BLaER1 treated with 17β-estradiol and CSF1 and Interleukin-3, amounts not matched to agents 10 nM and 100 nM (cell line): Measurements from ENCODE around the gene GSK3B.

Experiments used
- H3K27ac ChIP-seq, 11 experiments: shearing (Covaris generic); formaldehyde crosslinking; 2 replicates each; pipeline ENCODE4 v1.8.1; 2022
- H3K27me3 ChIP-seq, 11 experiments: shearing (Covaris generic); formaldehyde crosslinking; 2 replicates each; pipeline ENCODE4 v1.8.1; 2022
- H3K36me3 ChIP-seq, 11 experiments: shearing (Covaris generic); formaldehyde crosslinking; 2 replicates each; pipeline ENCODE4 v1.8.1; 2022
- H3K4me1 ChIP-seq, 10 experiments: shearing (Covaris generic); formaldehyde crosslinking; 2 replicates each; pipeline ENCODE4 v1.8.1; 2022
- H3K4me2 ChIP-seq, 11 experiments: shearing (Covaris generic); formaldehyde crosslinking; 2 replicates each; pipeline ENCODE4 v1.8.1; 2022
- H3K4me3 ChIP-seq, 10 experiments: shearing (Covaris generic); formaldehyde crosslinking; 2 replicates each; pipeline ENCODE4 v1.8.1; 2022
- H3K9ac ChIP-seq, 11 experiments: shearing (Covaris generic); formaldehyde crosslinking; 2 replicates each; pipeline ENCODE4 v1.8.1; 2022
- H3K9me3 ChIP-seq, 11 experiments: shearing (Covaris generic); formaldehyde crosslinking; replicated peaks in 1 of 11; 2 replicates each; pipeline ENCODE4 v1.8.1; 2022
- H4K20me1 ChIP-seq, 11 experiments: shearing (Covaris generic); formaldehyde crosslinking; 2 replicates each; pipeline ENCODE4 v1.8.1; 2022
- Cebpa-rat ChIP-seq, 11 experiments: shearing (Covaris generic); IDR thresholded peaks; 2 replicates each; pipeline ENCODE4 v1.8.1; 2022

Gene GSK3B

DNA sequence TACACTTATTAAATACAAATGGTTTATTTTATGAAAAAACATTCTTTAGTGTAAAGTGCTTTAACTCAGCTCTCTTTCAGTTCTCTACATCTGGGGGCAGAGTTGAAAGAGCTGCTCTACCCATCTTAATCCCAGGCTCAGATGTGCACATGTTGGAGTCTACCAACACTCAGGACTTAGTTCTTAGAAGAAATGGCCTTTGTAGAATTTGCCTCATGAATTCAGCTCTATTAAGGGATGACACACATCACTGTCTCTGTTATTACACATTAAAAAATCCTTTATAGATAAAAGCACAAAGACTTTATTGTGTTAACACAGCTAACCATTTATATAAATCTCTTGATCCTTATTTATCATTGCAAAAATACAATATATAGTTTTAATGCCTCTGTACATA lies 31.7 kb upstream of the GSK3B start:
- Histone ChIP-seq H3K27ac (no peak overlapping the region), H3K4me1 (no peaks in the 10 kb centered on the region), H4K20me1 (no peaks in the 10 kb centered on the region), H3K4me3 (no peak overlapping the region), H3K9me3 (no peaks in the 10 kb centered on the region), H3K9ac (no peak overlapping the region), H3K27me3 (no peaks in the 10 kb centered on the region), H3K4me2 (no peak overlapping the region), H3K36me3 (no peaks in the 10 kb centered on the region)
- no peak for TF ChIP-seq Cebpa-rat (IDR thresholded peaks at IDR 0.05)

DNA sequence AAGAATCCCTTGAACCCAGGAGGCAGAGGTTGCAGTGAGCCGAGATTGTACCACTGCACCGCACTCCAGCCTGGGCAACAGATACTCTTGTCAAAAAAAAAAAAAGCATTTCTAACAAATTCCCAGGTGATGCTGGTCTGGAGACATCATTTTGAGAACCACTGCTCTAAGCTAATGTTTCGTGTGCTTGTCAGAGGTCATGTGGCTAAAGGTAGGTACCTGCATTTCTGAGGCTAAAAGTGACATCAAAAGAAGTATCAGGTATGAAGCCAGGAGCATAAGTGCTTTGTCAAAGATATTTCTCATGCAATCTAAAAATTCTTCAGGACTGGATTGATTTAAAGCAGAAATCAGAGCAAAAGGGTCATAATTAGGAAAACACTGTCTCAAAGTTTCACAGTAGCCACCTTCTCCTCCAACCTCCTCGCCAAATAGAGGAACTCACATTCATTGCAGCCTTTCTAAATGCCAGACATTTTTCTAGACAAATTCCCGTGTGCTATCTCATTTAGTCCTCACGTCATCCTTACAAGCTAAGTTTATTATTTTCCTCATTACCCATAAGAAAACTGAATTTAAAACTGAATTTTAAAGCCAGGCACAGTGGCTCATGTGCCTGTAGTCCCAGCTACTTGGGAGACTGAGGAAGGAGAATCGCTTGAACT lies 25.7 kb upstream of the GSK3B start:
- Histone ChIP-seq H3K4me2 (no peak overlapping the region), H3K4me3 (no peak overlapping the region), H3K4me1 (no peaks in the 10 kb centered on the region), H3K36me3 (no peaks in the 10 kb centered on the region), H3K9me3 (peaks cover 20 to 27% (median 24%) of the 10 kb centered on the region in 11 experiments), H3K9ac (no peak overlapping the region), H3K27me3 (no peaks in the 10 kb centered on the region), H3K27ac (no peak overlapping the region), H4K20me1 (no peaks in the 10 kb centered on the region)
- no peak for TF ChIP-seq Cebpa-rat (IDR thresholded peaks at IDR 0.05)

DNA sequence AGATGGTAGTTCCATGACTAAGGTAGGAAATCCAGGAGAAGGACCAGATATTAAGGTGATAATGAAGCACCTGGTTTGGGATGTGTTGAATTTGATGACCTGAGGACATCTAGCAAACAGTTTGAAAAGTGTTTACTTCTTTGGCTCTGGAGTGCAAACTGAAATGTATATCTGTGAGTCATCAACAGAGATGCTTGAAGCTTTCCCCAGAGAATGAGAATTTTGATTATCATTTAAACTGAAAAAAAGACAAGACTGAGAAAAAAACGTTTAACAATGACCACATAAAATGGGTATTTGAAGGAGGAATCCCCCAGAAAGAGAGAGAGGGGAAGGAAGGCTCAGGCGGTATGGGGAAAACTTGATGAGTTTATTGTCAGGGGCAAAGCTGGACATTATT lies 20.7 kb upstream of the GSK3B start:
- Histone ChIP-seq H3K27ac (no peak overlapping the region), H3K4me3 (no peak overlapping the region), H3K27me3 (no peaks in the 10 kb centered on the region), H3K36me3 (no peaks in the 10 kb centered on the region), H4K20me1 (no peaks in the 10 kb centered on the region), H3K9ac (no peak overlapping the region), H3K4me2 (no peak overlapping the region), H3K4me1 (no peaks in the 10 kb centered on the region), H3K9me3 (peaks cover 20 to 27% (median 24%) of the 10 kb centered on the region in 11 experiments)
- no peak for TF ChIP-seq Cebpa-rat (IDR thresholded peaks at IDR 0.05)

DNA sequence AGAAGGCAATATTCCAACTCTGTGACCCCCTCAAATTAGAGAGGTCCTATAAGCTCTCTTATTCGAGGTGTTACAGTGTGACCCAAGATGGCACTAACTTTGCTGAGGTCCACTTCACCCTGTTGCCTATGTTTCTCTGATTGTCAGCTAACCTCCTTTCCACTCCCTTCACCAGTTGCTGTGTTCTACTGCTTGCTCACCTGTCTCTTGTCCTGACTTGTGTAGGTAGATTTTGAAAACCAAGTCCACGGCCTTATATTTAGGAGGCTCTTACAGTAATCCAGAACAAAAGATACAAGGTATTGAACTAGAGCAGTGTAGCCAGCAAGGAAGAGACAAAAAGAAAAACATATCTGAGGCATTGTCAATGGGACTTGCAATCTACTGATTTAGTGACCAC lies 20.1 kb upstream of the GSK3B start:
- Histone ChIP-seq H3K27me3 (no peaks in the 10 kb centered on the region), H3K4me3 (no peak overlapping the region), H3K4me2 (no peak overlapping the region), H3K36me3 (no peaks in the 10 kb centered on the region), H3K27ac (no peak overlapping the region), H3K9me3 (peaks cover 20 to 27% (median 24%) of the 10 kb centered on the region in 11 experiments), H4K20me1 (no peaks in the 10 kb centered on the region), H3K9ac (no peak overlapping the region), H3K4me1 (no peaks in the 10 kb centered on the region)
- no peak for TF ChIP-seq Cebpa-rat (IDR thresholded peaks at IDR 0.05)

DNA sequence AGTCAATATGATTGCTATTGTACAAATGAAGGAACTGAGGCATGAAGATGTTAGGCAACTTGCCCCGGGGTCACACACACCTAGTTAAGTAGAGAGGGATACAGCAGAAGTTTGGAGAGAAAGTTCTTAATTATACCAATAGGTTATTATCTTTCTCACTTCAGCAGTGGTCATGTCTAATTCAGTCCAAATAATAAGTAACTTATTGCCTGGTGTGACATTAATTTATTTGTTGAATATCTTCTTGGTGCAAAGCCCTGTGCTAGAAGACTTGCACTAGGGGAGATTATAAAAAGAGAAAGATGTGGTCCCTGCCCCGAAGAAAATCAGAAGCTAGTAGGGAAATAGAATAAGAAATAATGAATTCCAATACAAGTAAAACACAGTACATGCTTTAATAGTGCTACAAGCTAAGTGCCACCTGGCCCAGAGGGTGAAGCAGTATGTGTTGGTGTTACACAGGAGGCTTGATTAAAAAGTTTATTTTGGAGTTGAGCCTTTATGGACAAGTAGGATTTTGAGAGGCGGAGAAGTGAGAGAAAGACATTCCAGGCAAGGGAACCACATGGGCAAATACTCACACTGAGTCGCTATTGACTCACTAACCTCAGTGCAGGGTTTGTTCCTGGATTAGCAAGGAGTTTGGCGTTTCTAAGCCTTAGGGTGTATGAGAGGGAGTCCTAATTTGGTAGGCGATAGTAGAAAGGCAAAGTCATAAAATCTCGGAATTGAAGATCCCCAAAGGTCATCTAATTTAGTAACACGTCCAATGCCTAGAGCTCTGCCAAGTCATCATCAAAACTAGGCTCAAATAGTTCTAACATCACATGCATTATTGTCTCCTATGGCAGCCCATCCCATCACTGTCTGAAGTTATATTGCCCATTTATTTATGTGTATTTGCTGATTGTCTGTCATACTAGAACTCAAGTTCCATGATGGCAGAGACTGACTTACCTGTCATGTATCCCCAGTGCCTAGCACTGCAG lies 19.2 kb upstream of the GSK3B start:
- Histone ChIP-seq H3K27ac (no peak overlapping the region), H3K4me3 (no peak overlapping the region), H4K20me1 (no peaks in the 10 kb centered on the region), H3K9ac (no peak overlapping the region), H3K36me3 (no peaks in the 10 kb centered on the region), H3K4me1 (peaks cover under 1 to 3% (median 3%) of the 10 kb centered on the region in 10 experiments; a peak in 19 of 20 replicates), H3K9me3 (peaks cover 21 to 36% (median 24%) of the 10 kb centered on the region in 11 experiments), H3K27me3 (no peaks in the 10 kb centered on the region), H3K4me2 (no peak overlapping the region)
- TF ChIP-seq Cebpa-rat (IDR thresholded peaks at IDR 0.05): no peak

DNA sequence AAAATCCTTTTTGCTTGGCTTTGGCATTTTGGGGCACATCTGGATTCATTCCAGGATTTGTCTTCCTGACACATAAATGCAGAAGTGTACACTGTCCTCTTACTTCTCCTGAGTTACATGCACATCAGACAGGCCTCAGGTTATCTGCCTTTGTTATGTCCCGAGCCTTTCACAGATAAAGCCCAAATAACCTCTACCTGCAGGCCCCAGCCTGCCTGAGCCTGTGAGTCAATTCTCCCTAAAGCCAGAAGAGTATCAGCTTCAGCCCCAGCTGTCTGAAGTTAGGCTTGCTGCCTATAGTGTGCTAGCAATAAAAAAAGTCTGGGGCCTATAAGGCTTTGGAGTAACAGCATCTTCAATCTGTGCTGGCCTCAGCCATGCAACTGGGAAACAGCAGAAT lies 17.7 kb upstream of the GSK3B start:
- Histone ChIP-seq H3K27ac (no peak overlapping the region), H3K27me3 (peaks cover 0 to 4% (median 0%) of the 10 kb centered on the region in 11 experiments; a peak in 3 of 22 replicates)

DNA sequence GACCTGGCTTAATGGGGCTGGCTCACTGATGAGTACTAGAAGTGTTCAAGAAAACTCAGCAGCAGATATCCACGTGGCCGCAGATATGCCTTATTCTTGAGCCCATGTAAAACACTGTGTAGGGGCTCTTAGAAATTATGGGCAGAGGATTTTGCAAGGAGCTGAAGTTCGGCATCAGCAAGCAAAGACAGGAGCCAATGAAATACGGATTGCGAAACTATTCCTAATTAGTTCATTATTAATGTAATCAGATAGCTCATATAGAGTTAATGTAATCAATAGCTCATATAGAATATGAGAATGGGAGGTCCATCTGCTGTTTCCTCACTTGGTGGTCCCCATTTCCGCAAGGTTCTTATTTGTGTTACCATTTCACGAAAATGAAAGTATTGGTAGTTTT lies 9.0 kb upstream of the GSK3B start:
- peak in 7 of 11 experiments; percentile 15 to 82 (median 39); a peak in 6 of 22 replicates for TF ChIP-seq Cebpa-rat (IDR thresholded peaks at IDR 0.05)
- peaks cover 6 to 17% (median 10%) of the 10 kb centered on the region in 10 experiments for H3K4me1 ChIP-seq
- H3K9me3 ChIP-seq: peaks cover 0 to 22% (median 3%) of the 10 kb centered on the region in 11 experiments; a peak in 13 of 22 replicates
- H3K4me3 ChIP-seq: no peak overlapping the region
- no peak overlapping the region for H3K9ac ChIP-seq
- H3K27ac ChIP-seq: no peak overlapping the region
- peaks cover 0 to 45% (median 0%) of the 10 kb centered on the region in 11 experiments; a peak in 5 of 22 replicates for H3K36me3 ChIP-seq
- H3K4me2 ChIP-seq: no peak overlapping the region
- H3K27me3 ChIP-seq: peaks cover 0 to 12% (median 0%) of the 10 kb centered on the region in 11 experiments; a peak in 3 of 22 replicates
- H4K20me1 ChIP-seq: no peaks in the 10 kb centered on the region

More for the DNA sequence above, 17.7 kb upstream of the GSK3B start:
- H3K4me2 ChIP-seq: no peak overlapping the region
- no peak overlapping the region for H3K4me3 ChIP-seq
- H3K9me3 ChIP-seq: peaks cover 10 to 26% (median 17%) of the 10 kb centered on the region in 11 experiments
- no peaks in the 10 kb centered on the region for H3K36me3 ChIP-seq
- peaks cover 9 to 15% (median 13%) of the 10 kb centered on the region in 10 experiments for H3K4me1 ChIP-seq
- no peak for TF ChIP-seq Cebpa-rat (IDR thresholded peaks at IDR 0.05)
- H4K20me1 ChIP-seq: no peaks in the 10 kb centered on the region
- H3K9ac ChIP-seq: no peak overlapping the region

DNA sequence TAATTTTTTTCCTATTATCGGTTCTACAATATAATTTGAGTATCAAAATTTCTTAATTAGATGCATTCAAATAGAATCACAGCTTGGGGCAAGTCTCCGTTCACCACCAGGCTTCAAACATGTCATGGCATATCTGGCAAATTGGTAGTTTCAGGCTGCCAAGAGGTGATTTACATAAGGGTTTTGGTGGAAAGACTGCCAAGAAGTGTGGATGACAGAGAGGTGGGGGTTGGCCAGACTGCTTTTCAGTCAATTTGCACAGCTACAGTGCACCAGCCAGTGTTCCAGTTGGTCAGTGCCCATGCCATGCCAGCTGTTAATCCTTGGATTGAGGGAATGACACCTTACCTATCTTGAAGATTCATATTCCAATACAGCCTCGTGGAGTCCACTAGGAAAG lies 8.4 kb upstream of the GSK3B start:
- H3K4me2 ChIP-seq: no peak overlapping the region
- no peak overlapping the region for H3K27ac ChIP-seq
- H3K27me3 ChIP-seq: peaks cover 0 to 12% (median 0%) of the 10 kb centered on the region in 11 experiments; a peak in 3 of 22 replicates
- H3K4me1 ChIP-seq: peaks cover under 1 to 11% (median 4%) of the 10 kb centered on the region in 10 experiments; a peak in 18 of 20 replicates
- no peaks in the 10 kb centered on the region for H4K20me1 ChIP-seq
- TF ChIP-seq Cebpa-rat (IDR thresholded peaks at IDR 0.05): no peak
- no peak overlapping the region for H3K9ac ChIP-seq
- no peak overlapping the region for H3K4me3 ChIP-seq
- peaks cover 0 to 20% (median 3%) of the 10 kb centered on the region in 11 experiments; a peak in 10 of 22 replicates for H3K9me3 ChIP-seq
- peaks cover 0 to 47% (median 0%) of the 10 kb centered on the region in 11 experiments; a peak in 5 of 22 replicates for H3K36me3 ChIP-seq

DNA sequence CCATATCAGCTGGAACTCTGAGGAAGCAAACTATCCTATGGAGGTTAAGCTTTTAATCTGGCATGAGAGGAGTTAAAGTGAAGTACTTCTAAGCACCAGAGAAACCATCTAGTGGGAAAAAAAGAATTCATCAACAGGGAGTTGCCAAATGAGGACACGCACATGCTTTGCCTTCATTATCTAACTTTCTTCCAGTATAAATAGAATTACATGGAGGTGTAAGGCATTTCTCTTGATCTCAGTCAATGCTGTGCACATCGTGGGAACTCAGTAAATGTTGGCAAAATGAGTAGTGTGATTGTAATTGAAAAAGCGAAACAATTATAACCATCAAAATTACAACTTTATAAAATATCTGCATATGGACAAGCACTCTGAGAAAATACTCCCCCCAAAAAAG lies 8.0 kb upstream of the GSK3B start:
- Histone ChIP-seq H3K4me1 (peaks cover 0 to 8% (median under 1%) of the 10 kb centered on the region in 10 experiments; a peak in 8 of 20 replicates), H3K36me3 (peaks cover 0 to 47% (median 0%) of the 10 kb centered on the region in 11 experiments; a peak in 5 of 22 replicates), H3K4me3 (no peak overlapping the region), H3K27ac (no peak overlapping the region), H3K9ac (no peak overlapping the region), H3K9me3 (peaks cover 0 to 20% (median 3%) of the 10 kb centered on the region in 11 experiments; a peak in 10 of 22 replicates), H4K20me1 (no peaks in the 10 kb centered on the region), H3K4me2 (no peak overlapping the region), H3K27me3 (peaks cover 0 to 12% (median 0%) of the 10 kb centered on the region in 11 experiments; a peak in 2 of 22 replicates)
- no peak for TF ChIP-seq Cebpa-rat (IDR thresholded peaks at IDR 0.05)
